Upper lobe of left lung (tissue), 6 donors: ENCODE data around the gene ENTPD5. TPM values are rescaled to one million over a fixed set of nuclear protein-coding genes. Genes with fewer than 3 reads are reported as not detected.

Experiments used
- ATAC-seq, 2 donors: fragments of 200-7000 bp; cut with Tn5 transposase; one replicate each; pipeline ENCODE4 v1.9.1; 2022; ENCODE audit warnings: mild to moderate bottlenecking in 2 of 2, moderate library complexity in 2 of 2; ENCODE audit not compliant: low FRiP score in 2 of 2
- DNase-seq, 2 donors: peaks; one replicate each; pipeline ENCODE4 v3.0.0-alpha.2; 2019 to 2020
- H3K27ac ChIP-seq, 4 donors: fragments of 200-600 bp; sonication (generic); one replicate each; pipeline ENCODE4 v1.5.1; 2016 to 2019
- H3K27me3 ChIP-seq, 4 donors: fragments of 200-600 bp; sonication (generic); one replicate each; pipeline ENCODE4 v1.5.1; 2017 to 2019
- H3K36me3 ChIP-seq, 4 donors: fragments of 200-600 bp; sonication (generic); one replicate each; pipeline ENCODE4 v1.5.1; 2016 to 2019
- H3K4me1 ChIP-seq, 4 donors: fragments of 200-600 bp; sonication (generic); one replicate each; pipeline ENCODE4 v1.5.1; 2018 to 2019
- H3K4me3 ChIP-seq, 4 donors: fragments of 200-600 bp; sonication (generic); one replicate each; pipeline ENCODE4 v1.5.1; 2017 to 2019; ENCODE audit warnings: mild to moderate bottlenecking in 2 of 4, moderate library complexity in 1 of 4
- H3K9me3 ChIP-seq, 4 donors: fragments of 200-600 bp; sonication (generic); one replicate each; pipeline ENCODE4 v1.5.1; 2018 to 2019
- CTCF ChIP-seq, 6 experiments: fragments of 450-650 bp in 4 of 6; fragments of 200-600 bp in 2 of 6; sonication (generic) in 2 of 6; IDR thresholded peaks; one replicate each; pipeline ENCODE4 v1.5.1; 2016 to 2019; ENCODE audit warnings: antibody characterized with exemption in 6 of 6
- EP300 ChIP-seq, 4 donors: sonication (generic); formaldehyde crosslinking; IDR thresholded peaks; one replicate each; pipeline ENCODE4 v1.5.1; 2017; ENCODE audit warnings: antibody characterized with exemption in 4 of 4, control low read depth in 2 of 4
- POLR2A ChIP-seq, 4 donors: fragments of 450-650 bp; IDR thresholded peaks; one replicate each; pipeline ENCODE4 v1.5.1; 2016 to 2017; ENCODE audit warnings: antibody characterized with exemption in 4 of 4, mild to moderate bottlenecking in 2 of 4
- POLR2AphosphoS5 ChIP-seq, 2 donors: sonication (generic); formaldehyde crosslinking; IDR thresholded peaks; one replicate each; pipeline ENCODE4 v1.5.1; 2017; ENCODE audit warnings: antibody characterized with exemption in 2 of 2
- WGBS, 2 donors: methylation state at CpG; one replicate each; pipeline ENCODE4 v1.1.5; 2017 to 2018; 5-methylcytosine and 5-hydroxymethylcytosine counted together
- total RNA-seq, 6 donors: library from RNA; depleted of rRNA in 4 of 6; stranded (reverse); fragments of >200 nt in 4 of 6; gene quantifications; one replicate each; pipeline versions ENCODE4 v1.1.0 to v1.2.1, GENCODE V29; 2016 to 2021
- donor health status: DM: no; HTN: no; CAD: no; lungs with moderate emphysema.
- donor health status: DM: no; HTN: yes; CAD: no; lungs with severe emphysema.

The ENTPD5 gene
- total RNA-seq, 6 donors from 2014 or later: 5.2 to 22.0 (median 12.9) TPM

GRCh38 chr14:74019408-74020137 is 485 bp upstream of the ENTPD5 start:
- no peaks in the 10 kb centered on the region for H3K36me3 ChIP-seq
- DNase-seq (peak in 1 of 2 donors; percentile 23), ATAC-seq (peak in 1 of 2 donors; percentile 29)
- H3K4me1 ChIP-seq: peaks cover 9 to 18% (median 14%) of the 10 kb centered on the region in 4 donors
- 6 to 9% methylated on average over 19 to 21 of the region's 21 CpGs for WGBS, 2 donors
- no peaks in the 10 kb centered on the region for H3K27me3 ChIP-seq
- peak overlapping the region; percentile 50 to 96 (median 92) for H3K4me3 ChIP-seq
- TF ChIP-seq POLR2AphosphoS5 (IDR thresholded peaks at IDR 0.05) (peak in 1 of 2 donors; percentile 32), EP300 (IDR thresholded peaks at IDR 0.05) (no peak)
- no peaks in the 10 kb centered on the region for H3K9me3 ChIP-seq
- H3K27ac ChIP-seq: peak overlapping the region; percentile 88 to 97 (median 97)

GRCh38 chr14:74018174-74018585 is 908 bp downstream of the ENTPD5 start:
- Histone ChIP-seq H3K4me3 (peak overlapping the region; percentile 29 to 96 (median 92)), H3K27me3 (no peaks in the 10 kb centered on the region), H3K4me1 (peaks cover 9 to 18% (median 14%) of the 10 kb centered on the region in 4 donors), H3K36me3 (peaks cover 0 to 8% (median 0%) of the 10 kb centered on the region in 4 donors), H3K27ac (peak overlapping the region; percentile 88 to 97 (median 97)), H3K9me3 (no peaks in the 10 kb centered on the region)
- 1 to 2% methylated on average over 8 of the region's 8 CpGs for WGBS, 2 donors
- ATAC-seq: peak; percentile 35 to 60
- TF ChIP-seq EP300 (IDR thresholded peaks at IDR 0.05): no peak
- TF ChIP-seq POLR2A (IDR thresholded peaks at IDR 0.05): no peak
- TF ChIP-seq CTCF (IDR thresholded peaks at IDR 0.05): no peak
- no peak for TF ChIP-seq POLR2AphosphoS5 (IDR thresholded peaks at IDR 0.05)
- DNase-seq: no peak

- Histone ChIP-seq H3K4me3 (no peak overlapping the region), H3K4me1 (peaks cover 9 to 18% (median 14%) of the 10 kb centered on the region in 4 donors), H3K27ac (no peak overlapping the region), H3K9me3 (no peaks in the 10 kb centered on the region), H3K36me3 (peaks cover 0 to 15% (median 2%) of the 10 kb centered on the region in 4 donors), H3K27me3 (no peaks in the 10 kb centered on the region)
- ATAC-seq (no peak), DNase-seq (no peak)
- no peak for TF ChIP-seq EP300 (IDR thresholded peaks at IDR 0.05)
- TF ChIP-seq POLR2AphosphoS5 (IDR thresholded peaks at IDR 0.05): no peak
- no peak for TF ChIP-seq POLR2A (IDR thresholded peaks at IDR 0.05)
- TF ChIP-seq CTCF (IDR thresholded peaks at IDR 0.05): no peak
Observed at GRCh38 chr14:74015963-74016362, 3.1 kb downstream of the ENTPD5 start.

GRCh38 chr14:74015176-74015575 is 3.9 kb downstream of the ENTPD5 start:
- TF ChIP-seq POLR2A (IDR thresholded peaks at IDR 0.05) (no peak), CTCF (IDR thresholded peaks at IDR 0.05) (no peak), EP300 (IDR thresholded peaks at IDR 0.05) (no peak), POLR2AphosphoS5 (IDR thresholded peaks at IDR 0.05) (no peak)
- 49 to 71% methylated on average over 3 of the region's 3 CpGs for WGBS, 2 donors

GRCh38 chr14:74014299-74014698 is 4.8 kb downstream of the ENTPD5 start:
- Histone ChIP-seq H3K9me3 (no peaks in the 10 kb centered on the region), H3K36me3 (peaks cover 0 to 28% (median 10%) of the 10 kb centered on the region in 4 donors), H3K4me1 (peaks cover 5 to 8% (median 6%) of the 10 kb centered on the region in 4 donors), H3K27ac (no peak overlapping the region), H3K27me3 (no peaks in the 10 kb centered on the region), H3K4me3 (no peak overlapping the region)
- WGBS, 2 donors: 100% methylated on average over 1 of the region's 1 CpG
- no peak for TF ChIP-seq POLR2AphosphoS5 (IDR thresholded peaks at IDR 0.05)
- TF ChIP-seq EP300 (IDR thresholded peaks at IDR 0.05): no peak
- no peak for TF ChIP-seq CTCF (IDR thresholded peaks at IDR 0.05)
- TF ChIP-seq POLR2A (IDR thresholded peaks at IDR 0.05): no peak
- no peak for DNase-seq
- ATAC-seq: no peak

More at GRCh38 chr14:74015176-74015575, 3.9 kb downstream of the ENTPD5 start:
- H3K9me3 ChIP-seq: no peaks in the 10 kb centered on the region
- DNase-seq (no peak), ATAC-seq (no peak)
- peaks cover 9 to 16% (median 13%) of the 10 kb centered on the region in 4 donors for H3K4me1 ChIP-seq
- no peak overlapping the region for H3K4me3 ChIP-seq
- peaks cover 0 to 19% (median 8%) of the 10 kb centered on the region in 4 donors for H3K36me3 ChIP-seq
- H3K27ac ChIP-seq: no peak overlapping the region
- no peaks in the 10 kb centered on the region for H3K27me3 ChIP-seq
